HL-60 (cell line): ENCODE data around the gene EXOC1L.

Experiments
- GABPA ChIP-seq: IDR thresholded peaks from 2 replicates; pipeline ENCODE4 v1.6.1; 2012; ENCODE audit warnings: low read depth
- POLR2AphosphoS5 ChIP-seq: IDR thresholded peaks from 2 replicates; pipeline ENCODE4 v1.6.1; 2012; ENCODE audit warnings: low read depth
- SPI1 ChIP-seq: IDR thresholded peaks from 2 replicates; pipeline ENCODE4 v1.6.1; 2012; ENCODE audit warnings: low read depth, mild to moderate bottlenecking, borderline replicate concordance
- TF ChIP-seq, protein P1 (sequence below): IDR thresholded peaks from one replicate; pipeline ENCODE4 v1.5.1; 2011; ENCODE audit warnings: low read length, control low read depth, inconsistent platforms; ENCODE audit not compliant: insufficient read depth
- TF ChIP-seq, protein P2 (sequence below): IDR thresholded peaks from 2 replicates; pipeline ENCODE4 v1.6.1; 2012; ENCODE audit warnings: low read depth; ENCODE audit not compliant: insufficient replicate concordance

DNA sequence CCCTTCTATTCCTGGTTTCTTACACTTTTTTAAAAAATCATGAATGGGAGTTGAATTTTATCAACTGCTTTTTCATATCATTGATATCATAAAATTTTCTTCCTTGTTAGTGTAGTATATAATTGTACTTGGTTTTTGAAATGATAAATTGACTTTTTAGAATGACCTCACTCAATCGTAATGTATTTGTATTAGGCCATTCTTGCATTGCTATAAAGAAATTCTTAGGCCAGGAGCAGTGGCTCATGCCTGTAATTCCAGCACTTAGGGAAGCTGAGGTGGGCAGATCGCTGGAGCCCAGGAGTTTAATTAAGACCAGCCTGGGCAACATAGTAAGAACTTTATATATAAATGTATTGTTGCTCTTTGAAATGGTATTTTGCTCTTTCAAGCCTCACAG is 40.1 kb downstream of the EXOC1L start:
- TF ChIP-seq POLR2AphosphoS5 = no peak
- TF ChIP-seq, protein P1, sequence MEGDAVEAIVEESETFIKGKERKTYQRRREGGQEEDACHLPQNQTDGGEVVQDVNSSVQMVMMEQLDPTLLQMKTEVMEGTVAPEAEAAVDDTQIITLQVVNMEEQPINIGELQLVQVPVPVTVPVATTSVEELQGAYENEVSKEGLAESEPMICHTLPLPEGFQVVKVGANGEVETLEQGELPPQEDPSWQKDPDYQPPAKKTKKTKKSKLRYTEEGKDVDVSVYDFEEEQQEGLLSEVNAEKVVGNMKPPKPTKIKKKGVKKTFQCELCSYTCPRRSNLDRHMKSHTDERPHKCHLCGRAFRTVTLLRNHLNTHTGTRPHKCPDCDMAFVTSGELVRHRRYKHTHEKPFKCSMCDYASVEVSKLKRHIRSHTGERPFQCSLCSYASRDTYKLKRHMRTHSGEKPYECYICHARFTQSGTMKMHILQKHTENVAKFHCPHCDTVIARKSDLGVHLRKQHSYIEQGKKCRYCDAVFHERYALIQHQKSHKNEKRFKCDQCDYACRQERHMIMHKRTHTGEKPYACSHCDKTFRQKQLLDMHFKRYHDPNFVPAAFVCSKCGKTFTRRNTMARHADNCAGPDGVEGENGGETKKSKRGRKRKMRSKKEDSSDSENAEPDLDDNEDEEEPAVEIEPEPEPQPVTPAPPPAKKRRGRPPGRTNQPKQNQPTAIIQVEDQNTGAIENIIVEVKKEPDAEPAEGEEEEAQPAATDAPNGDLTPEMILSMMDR = no peak
- TF ChIP-seq, protein P2, sequence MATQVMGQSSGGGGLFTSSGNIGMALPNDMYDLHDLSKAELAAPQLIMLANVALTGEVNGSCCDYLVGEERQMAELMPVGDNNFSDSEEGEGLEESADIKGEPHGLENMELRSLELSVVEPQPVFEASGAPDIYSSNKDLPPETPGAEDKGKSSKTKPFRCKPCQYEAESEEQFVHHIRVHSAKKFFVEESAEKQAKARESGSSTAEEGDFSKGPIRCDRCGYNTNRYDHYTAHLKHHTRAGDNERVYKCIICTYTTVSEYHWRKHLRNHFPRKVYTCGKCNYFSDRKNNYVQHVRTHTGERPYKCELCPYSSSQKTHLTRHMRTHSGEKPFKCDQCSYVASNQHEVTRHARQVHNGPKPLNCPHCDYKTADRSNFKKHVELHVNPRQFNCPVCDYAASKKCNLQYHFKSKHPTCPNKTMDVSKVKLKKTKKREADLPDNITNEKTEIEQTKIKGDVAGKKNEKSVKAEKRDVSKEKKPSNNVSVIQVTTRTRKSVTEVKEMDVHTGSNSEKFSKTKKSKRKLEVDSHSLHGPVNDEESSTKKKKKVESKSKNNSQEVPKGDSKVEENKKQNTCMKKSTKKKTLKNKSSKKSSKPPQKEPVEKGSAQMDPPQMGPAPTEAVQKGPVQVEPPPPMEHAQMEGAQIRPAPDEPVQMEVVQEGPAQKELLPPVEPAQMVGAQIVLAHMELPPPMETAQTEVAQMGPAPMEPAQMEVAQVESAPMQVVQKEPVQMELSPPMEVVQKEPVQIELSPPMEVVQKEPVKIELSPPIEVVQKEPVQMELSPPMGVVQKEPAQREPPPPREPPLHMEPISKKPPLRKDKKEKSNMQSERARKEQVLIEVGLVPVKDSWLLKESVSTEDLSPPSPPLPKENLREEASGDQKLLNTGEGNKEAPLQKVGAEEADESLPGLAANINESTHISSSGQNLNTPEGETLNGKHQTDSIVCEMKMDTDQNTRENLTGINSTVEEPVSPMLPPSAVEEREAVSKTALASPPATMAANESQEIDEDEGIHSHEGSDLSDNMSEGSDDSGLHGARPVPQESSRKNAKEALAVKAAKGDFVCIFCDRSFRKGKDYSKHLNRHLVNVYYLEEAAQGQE = no peak
- no peak for TF ChIP-seq GABPA
- no peak for TF ChIP-seq SPI1
